K562 (cell line): ENCODE data around the gene ZNF213. TPM values are rescaled to one million over a fixed set of nuclear protein-coding genes. Genes with fewer than 3 reads are reported as not detected.

Experiments
- CXXC5 ChIP-seq: fragments of 250-450 bp; sonication (Bioruptor Pico); IDR thresholded peaks from 2 replicates; pipeline ENCODE4 v1.8.0; 2022; ENCODE audit warnings: inconsistent platforms, mild to moderate bottlenecking, moderate library complexity
- NFRKB ChIP-seq: fragments of 450-650 bp; IDR thresholded peaks from 2 replicates; pipeline ENCODE4 v1.6.1; 2016; ENCODE audit warnings: low read depth
- NR1H2 ChIP-seq: sonication (generic); formaldehyde crosslinking; IDR thresholded peaks from 2 replicates; pipeline ENCODE4 v1.4.0; 2020; ENCODE audit warnings: mild to moderate bottlenecking, missing genetic modification reagents
- NRF1 ChIP-seq, 2 experiments: fragments of 450-650 bp; IDR thresholded peaks in 1 of 2; conservative IDR thresholded peaks in 1 of 2; 2 replicates each; pipeline ENCODE4 v1.6.1; 2014; ENCODE audit warnings: mild to moderate bottlenecking in 2 of 2
- POLR2H ChIP-seq: IDR thresholded peaks from 2 replicates; pipeline ENCODE4 v1.6.1; 2016; ENCODE audit warnings: missing genetic modification characterization, low read depth, mild to moderate bottlenecking, control low read depth, missing compliant biosample characterization, moderate library complexity
- POU5F1 ChIP-seq: fragments of 150-350 bp; IDR thresholded peaks from 2 replicates; pipeline ENCODE4 v1.6.1; 2014; ENCODE audit warnings: borderline replicate concordance, low read length, low read depth, mild to moderate bottlenecking; ENCODE audit not compliant: partially characterized antibody
- RBM14 ChIP-seq: fragments of 200-400 bp; formaldehyde crosslinking; IDR thresholded peaks from 2 replicates; pipeline ENCODE4 v1.6.1; 2018; ENCODE audit warnings: low read depth, mild to moderate bottlenecking, low read length, moderate library complexity, borderline replicate concordance; ENCODE audit not compliant: insufficient read depth
- SRF ChIP-seq, 2 experiments: fragments of 250-450, 450-650 bp in 1 of 2; sonication (Bioruptor Pico) in 1 of 2; sonication (generic) in 1 of 2; formaldehyde crosslinking; IDR thresholded peaks; 2 replicates each; pipeline versions ENCODE4 v1.5.0 to v1.5.1; 2020 to 2022; ENCODE audit warnings: mild to moderate bottlenecking in 1 of 2, missing genetic modification reagents in 1 of 2
- TCF15 ChIP-seq: fragments of 250-450 bp; sonication (Bioruptor Pico); IDR thresholded peaks from 2 replicates; pipeline ENCODE4 v1.8.0; 2022; ENCODE audit warnings: moderate library complexity, mild to moderate bottlenecking, inconsistent platforms
- ZNF121 ChIP-seq: sonication (generic); formaldehyde crosslinking; conservative IDR thresholded peaks from 2 replicates; pipeline ENCODE4 v1.8.0; 2022; ENCODE audit warnings: missing genetic modification reagents
- ZNF133 ChIP-seq: fragments of 250-450 bp; sonication (Bioruptor Pico); IDR thresholded peaks from 2 replicates; pipeline ENCODE4 v1.4.0; 2020; ENCODE audit warnings: mild to moderate bottlenecking
- ZNF146 ChIP-seq: IDR thresholded peaks from one replicate; pipeline ENCODE4 v1.6.1; 2018; ENCODE audit warnings: missing compliant biosample characterization; ENCODE audit not compliant: unreplicated experiment
- ZNF408 ChIP-seq: fragments of 250-450 bp; sonication (Bioruptor Pico); IDR thresholded peaks from 2 replicates; pipeline ENCODE4 v1.4.0; 2020; ENCODE audit warnings: low read depth, mild to moderate bottlenecking, moderate library complexity
- polyA plus RNA-seq, 8 experiments: library from polyadenylated mRNA; depleted of rRNA in 4 of 8; stranded (reverse) in 5 of 8; unstranded in 3 of 8; fragments of >200 nt; fragmentation: Nextera tagmentation in 2 of 8; fragmentation: Illumina TruSeq in 1 of 8; extraction: Ambion mirVana in 2 of 8; extraction: Trizol in 1 of 8; gene quantifications; 2 replicates each; pipeline versions ENCODE4 v1.2.1 to v1.2.3, GENCODE V29; 2011 to 2014; ENCODE audit warnings: inconsistent platforms in 1 of 8, missing spikeins in 1 of 8
- total RNA-seq, 7 experiments: library from RNA; depleted of rRNA in 6 of 7; stranded (reverse); fragments of >200 nt in 6 of 7; fragmentation: Illumina TruSeq in 2 of 7; extraction: Trizol in 2 of 7; gene quantifications; 2 replicates each; pipeline versions ENCODE4 v1.2.1 to v1.2.3, GENCODE V29; 2011 to 2021; ENCODE audit warnings: low replicate concordance in 1 of 7
- TF ChIP-seq, protein P1 (sequence below), 3 experiments: fragments of 200-800 bp in 1 of 3; fragments of 250-450 bp in 1 of 3; fragments of 450-650 bp in 1 of 3; sonication (Bioruptor Pico) in 1 of 3; sonication (Bioruptor generic) in 1 of 3; formaldehyde crosslinking in 1 of 3; IDR thresholded peaks; 2 replicates each; pipeline versions ENCODE4 v1.6.1 to v1.8.0; 2016 to 2022; ENCODE audit warnings: mild to moderate bottlenecking in 2 of 3, missing genetic modification characterization in 2 of 3, missing compliant biosample characterization in 1 of 3, moderate library complexity in 1 of 3
- TF ChIP-seq, protein P2 (sequence below): sonication (generic); formaldehyde crosslinking; IDR thresholded peaks from 2 replicates; pipeline ENCODE4 v1.8.0; 2022; ENCODE audit warnings: missing genetic modification reagents, mild to moderate bottlenecking, borderline replicate concordance
- TF ChIP-seq, protein P3 (sequence below), 2 experiments: IDR thresholded peaks; 2 replicates each; pipeline ENCODE4 v1.6.1; 2011; ENCODE audit warnings: borderline replicate concordance in 1 of 2, control low read depth in 1 of 2, low read depth in 1 of 2, low read length in 1 of 2, mild to moderate bottlenecking in 1 of 2, mixed read lengths in 1 of 2, moderate library complexity in 1 of 2; ENCODE audit not compliant: insufficient read depth in 1 of 2, insufficient read length in 1 of 2, poor library complexity in 1 of 2, severe bottlenecking in 1 of 2; ENCODE audit errors: extremely low read depth in 1 of 2

Gene ZNF213
- total and polyA plus RNA-seq, 9 of the 15 experiments (the other 6 are each of a cell fraction or from before 2014, with no cell fraction given): 0.49 to 10.0 (median 1.8) TPM

- TF ChIP-seq, protein P1, sequence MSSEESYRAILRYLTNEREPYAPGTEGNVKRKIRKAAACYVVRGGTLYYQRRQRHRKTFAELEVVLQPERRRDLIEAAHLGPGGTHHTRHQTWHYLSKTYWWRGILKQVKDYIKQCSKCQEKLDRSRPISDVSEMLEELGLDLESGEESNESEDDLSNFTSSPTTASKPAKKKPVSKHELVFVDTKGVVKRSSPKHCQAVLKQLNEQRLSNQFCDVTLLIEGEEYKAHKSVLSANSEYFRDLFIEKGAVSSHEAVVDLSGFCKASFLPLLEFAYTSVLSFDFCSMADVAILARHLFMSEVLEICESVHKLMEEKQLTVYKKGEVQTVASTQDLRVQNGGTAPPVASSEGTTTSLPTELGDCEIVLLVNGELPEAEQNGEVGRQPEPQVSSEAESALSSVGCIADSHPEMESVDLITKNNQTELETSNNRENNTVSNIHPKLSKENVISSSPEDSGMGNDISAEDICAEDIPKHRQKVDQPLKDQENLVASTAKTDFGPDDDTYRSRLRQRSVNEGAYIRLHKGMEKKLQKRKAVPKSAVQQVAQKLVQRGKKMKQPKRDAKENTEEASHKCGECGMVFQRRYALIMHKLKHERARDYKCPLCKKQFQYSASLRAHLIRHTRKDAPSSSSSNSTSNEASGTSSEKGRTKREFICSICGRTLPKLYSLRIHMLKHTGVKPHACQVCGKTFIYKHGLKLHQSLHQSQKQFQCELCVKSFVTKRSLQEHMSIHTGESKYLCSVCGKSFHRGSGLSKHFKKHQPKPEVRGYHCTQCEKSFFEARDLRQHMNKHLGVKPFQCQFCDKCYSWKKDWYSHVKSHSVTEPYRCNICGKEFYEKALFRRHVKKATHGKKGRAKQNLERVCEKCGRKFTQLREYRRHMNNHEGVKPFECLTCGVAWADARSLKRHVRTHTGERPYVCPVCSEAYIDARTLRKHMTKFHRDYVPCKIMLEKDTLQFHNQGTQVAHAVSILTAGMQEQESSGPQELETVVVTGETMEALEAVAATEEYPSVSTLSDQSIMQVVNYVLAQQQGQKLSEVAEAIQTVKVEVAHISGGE (CRISPR knock-in tag; IDR thresholded peaks at IDR 0.05): peak in 1 of 3 experiments; percentile 58; a peak in 2 of 6 replicates
- TF ChIP-seq NR1H2 (CRISPR knock-in tag) (peak; percentile 56; the same call in 1 of the 2 replicates), SRF (CRISPR knock-in tag; IDR thresholded peaks at IDR 0.05) (peak in 1 of 2 experiments; percentile 65; a peak in 1 of 4 replicates), NRF1 (conservative IDR thresholded peaks at IDR 0.05 in 1 of 2, IDR thresholded peaks at IDR 0.05 in 1 of 2) (peak; percentile 92 to 93), ZNF408 (CRISPR knock-in tag) (no peak), TCF15 (CRISPR knock-in tag) (no peak), ZNF121 (CRISPR knock-in tag) (no peak), ZNF133 (CRISPR knock-in tag) (no peak), POU5F1 (no peak), RBM14 (no peak), CXXC5 (CRISPR knock-in tag) (peak; percentile 83), POLR2H (tag) (peak; percentile 100), NFRKB (no peak), ZNF146 (no peak)
- TF ChIP-seq, protein P2, sequence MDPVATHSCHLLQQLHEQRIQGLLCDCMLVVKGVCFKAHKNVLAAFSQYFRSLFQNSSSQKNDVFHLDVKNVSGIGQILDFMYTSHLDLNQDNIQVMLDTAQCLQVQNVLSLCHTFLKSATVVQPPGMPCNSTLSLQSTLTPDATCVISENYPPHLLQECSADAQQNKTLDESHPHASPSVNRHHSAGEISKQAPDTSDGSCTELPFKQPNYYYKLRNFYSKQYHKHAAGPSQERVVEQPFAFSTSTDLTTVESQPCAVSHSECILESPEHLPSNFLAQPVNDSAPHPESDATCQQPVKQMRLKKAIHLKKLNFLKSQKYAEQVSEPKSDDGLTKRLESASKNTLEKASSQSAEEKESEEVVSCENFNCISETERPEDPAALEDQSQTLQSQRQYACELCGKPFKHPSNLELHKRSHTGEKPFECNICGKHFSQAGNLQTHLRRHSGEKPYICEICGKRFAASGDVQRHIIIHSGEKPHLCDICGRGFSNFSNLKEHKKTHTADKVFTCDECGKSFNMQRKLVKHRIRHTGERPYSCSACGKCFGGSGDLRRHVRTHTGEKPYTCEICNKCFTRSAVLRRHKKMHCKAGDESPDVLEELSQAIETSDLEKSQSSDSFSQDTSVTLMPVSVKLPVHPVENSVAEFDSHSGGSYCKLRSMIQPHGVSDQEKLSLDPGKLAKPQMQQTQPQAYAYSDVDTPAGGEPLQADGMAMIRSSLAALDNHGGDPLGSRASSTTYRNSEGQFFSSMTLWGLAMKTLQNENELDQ (CRISPR knock-in tag): no peak
- TF ChIP-seq, protein P3, sequence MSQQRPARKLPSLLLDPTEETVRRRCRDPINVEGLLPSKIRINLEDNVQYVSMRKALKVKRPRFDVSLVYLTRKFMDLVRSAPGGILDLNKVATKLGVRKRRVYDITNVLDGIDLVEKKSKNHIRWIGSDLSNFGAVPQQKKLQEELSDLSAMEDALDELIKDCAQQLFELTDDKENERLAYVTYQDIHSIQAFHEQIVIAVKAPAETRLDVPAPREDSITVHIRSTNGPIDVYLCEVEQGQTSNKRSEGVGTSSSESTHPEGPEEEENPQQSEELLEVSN (IDR thresholded peaks at IDR 0.05; ENCODE audit: borderline replicate concordance in 1 of 2, extremely low read depth in 1 of 2, insufficient read depth in 1 of 2, insufficient read length in 1 of 2, low read depth in 1 of 2, low read length in 1 of 2, poor library complexity in 1 of 2, severe bottlenecking in 1 of 2): peak in 1 of 2 experiments; percentile 24
These were observed 15.8 kb downstream of the ZNF213 start (continued) for GRCh38 chr16:3150346-3151218.
